Endothelial cell of umbilical vein (primary cell): ENCODE measurements around the gene FBXO8. TPM values are rescaled to one million over a fixed set of nuclear protein-coding genes. Genes with fewer than 3 reads are reported as not detected.

ENCODE experiments used
- BruUV-seq: library from RNA; stranded (reverse); fragments of 400-500 nt; replicated peaks from 2 replicates; lab custom pipeline; 2021; lab: Mats Ljungman, UMichigan
- CTCF ChIA-PET: fragments of 300-600, 350-600 bp; sonication (Branson Sonifier 250); formaldehyde crosslinking; loops from one replicate; lab custom pipeline; 2021; ENCODE audit warnings: antibody characterized with exemption, inconsistent platforms; lab: Charles Lee
- POLR2A ChIA-PET: fragments of 300-600, 350-600 bp; sonication (Branson Sonifier 250); formaldehyde crosslinking; loops from one replicate; lab custom pipeline; 2021; ENCODE audit warnings: antibody characterized with exemption, inconsistent platforms; lab: Charles Lee
- DNase-seq: peaks from one replicate; pipeline ENCODE4 v3.0.0-alpha.2; 2011; ENCODE audit warnings: low read depth, low spot score
- FAIRE-seq: peaks from 2 replicates; lab custom pipeline; 2011; peaks lifted over from hg19 to GRCh38; lab: Jason Lieb, UNC
- H2AFZ ChIP-seq: 2 replicates; pipeline ENCODE4 v1.6.0; 2012; ENCODE audit warnings: low read depth, low read length, control low read depth, inconsistent platforms
- H3K27ac ChIP-seq: 2 replicates; pipeline ENCODE4 v1.5.1; 2011; ENCODE audit warnings: low read depth, mild to moderate bottlenecking, control low read depth, low read length, moderate library complexity; ENCODE audit not compliant: insufficient read depth
- H3K27me3 ChIP-seq, 2 experiments: 2 replicates each; pipeline versions ENCODE4 v1.6.0 to v1.6.1; 2011; ENCODE audit warnings: low read length in 2 of 2, mixed read lengths in 1 of 2; ENCODE audit not compliant: control insufficient read depth in 2 of 2, insufficient read depth in 2 of 2
- H3K36me3 ChIP-seq, 2 experiments: 2 replicates in 1 of 2; 3 replicates in 1 of 2; pipeline ENCODE4 v1.5.1; 2011; ENCODE audit warnings: low read length in 2 of 2, mild to moderate bottlenecking in 1 of 2, moderate library complexity in 1 of 2; ENCODE audit not compliant: control insufficient read depth in 2 of 2, insufficient read depth in 2 of 2; ENCODE audit errors: extremely low read depth in 1 of 2
- H3K4me1 ChIP-seq: 3 replicates; pipeline ENCODE4 v1.5.1; 2011; ENCODE audit warnings: mild to moderate bottlenecking, low read length; ENCODE audit not compliant: control insufficient read depth, insufficient read depth; ENCODE audit errors: extremely low read depth
- H3K4me2 ChIP-seq: 2 replicates; pipeline ENCODE4 v1.6.1; 2011; ENCODE audit warnings: low read length, control low read depth, mixed read lengths; ENCODE audit not compliant: insufficient read depth
- H3K4me3 ChIP-seq, 3 experiments: fragments of 200-600 bp in 1 of 3; sonication (generic), shearing (Covaris generic) in 1 of 3; replicated peaks in 1 of 3; 2 replicates each; pipeline ENCODE4 v1.5.1; 2011 to 2016; ENCODE audit warnings: control low read depth in 3 of 3, low read length in 3 of 3, mild to moderate bottlenecking in 2 of 3, inconsistent platforms in 1 of 3, low read depth in 1 of 3, moderate library complexity in 1 of 3; ENCODE audit not compliant: insufficient read depth in 1 of 3
- H3K79me2 ChIP-seq: 2 replicates; pipeline ENCODE4 v1.6.0; 2012; ENCODE audit warnings: low read length, inconsistent platforms; ENCODE audit not compliant: control insufficient read depth, insufficient read depth
- H3K9ac ChIP-seq: replicated peaks from 2 replicates; pipeline ENCODE3; 2011; ENCODE audit warnings: low read length, control low read depth; ENCODE audit not compliant: insufficient read depth; ENCODE audit errors: extremely low read depth
- H3K9me1 ChIP-seq: replicated peaks from 3 replicates; pipeline ENCODE4 v1.6.0; 2011; ENCODE audit warnings: mild to moderate bottlenecking, low read length; ENCODE audit not compliant: control insufficient read depth, insufficient read depth; ENCODE audit errors: extremely low read depth
- H3K9me3 ChIP-seq: replicated peaks from 2 replicates; pipeline ENCODE4 v1.5.1; 2012; ENCODE audit warnings: low read length, inconsistent platforms; ENCODE audit not compliant: control insufficient read depth, insufficient read depth
- H4K20me1 ChIP-seq: replicated peaks from 2 replicates; pipeline ENCODE3; 2011; ENCODE audit warnings: mild to moderate bottlenecking, low read length; ENCODE audit not compliant: control insufficient read depth, insufficient read depth; ENCODE audit errors: extremely low read depth
- FOS ChIP-seq: IDR thresholded peaks from 2 replicates; pipeline ENCODE4 v1.6.1; 2011; ENCODE audit warnings: mild to moderate bottlenecking, low read length, moderate library complexity, borderline replicate concordance; ENCODE audit not compliant: insufficient read depth
- GATA2 ChIP-seq: IDR thresholded peaks from 2 replicates; pipeline ENCODE4 v1.7.0; 2011; ENCODE audit warnings: low read depth, mild to moderate bottlenecking, moderate library complexity, mixed read lengths, low read length; ENCODE audit not compliant: insufficient read length, insufficient read depth
- MYC ChIP-seq: IDR thresholded peaks from one replicate; pipeline ENCODE4 v1.6.1; 2011; ENCODE audit warnings: mild to moderate bottlenecking, low read depth, low read length
- POLR2A ChIP-seq: IDR thresholded peaks from 2 replicates; pipeline ENCODE4 v1.6.1; 2012; ENCODE audit warnings: low read depth, mild to moderate bottlenecking, control low read depth, low read length
- POLR2AphosphoS5 ChIP-seq: IDR thresholded peaks from 2 replicates; pipeline ENCODE4 v1.6.1; 2012; ENCODE audit warnings: low read depth, mild to moderate bottlenecking, control low read depth, low read length, moderate library complexity; ENCODE audit not compliant: insufficient read depth
- dilution Hi-C: fragments of 300-500 bp; cut with MboI; formaldehyde crosslinking; loops from one replicate; pipeline ENCODE4 v1.15.0; 2019; ENCODE audit warnings: low sequenced_read_pairs; ENCODE audit not compliant: extremely low pct_ligation_motif_present
- intact Hi-C: fragments of 100-400 bp; cut with micrococcal nuclease; formaldehyde crosslinking; loops from one replicate; pipeline ENCODE4 v1.10.0; 2022
- polyA plus RNA-seq, 4 experiments: library from polyadenylated mRNA; depleted of rRNA in 3 of 4; stranded (reverse) in 3 of 4; unstranded in 1 of 4; fragments of >200 nt; gene quantifications; 2 replicates each; pipeline versions ENCODE4 v1.2.1 to v1.2.3, GENCODE V29; 2011 to 2012; ENCODE audit warnings: missing spikeins in 1 of 4
- total RNA-seq: library from RNA; stranded (reverse); gene quantifications from 2 replicates; pipeline ENCODE4 v1.2.3, GENCODE V29; 2021
- TF ChIP-seq, protein P1 (sequence below), 2 donors: IDR thresholded peaks; 1 replicate in 1 of 2; 2 replicates in 1 of 2; pipeline ENCODE4 v1.5.1; 2011; ENCODE audit warnings: low read length in 2 of 2, mild to moderate bottlenecking in 2 of 2, moderate library complexity in 2 of 2, control low read depth in 1 of 2, inconsistent platforms in 1 of 2, low read depth in 1 of 2; ENCODE audit not compliant: insufficient read depth in 1 of 2; ENCODE audit errors: extremely low read depth in 1 of 2
- TF ChIP-seq, protein P2 (sequence below): IDR thresholded peaks from 2 replicates; pipeline ENCODE4 v1.6.1; 2011; ENCODE audit not compliant: insufficient read depth, insufficient read length

The FBXO8 gene
- total and polyA plus RNA-seq, 2 donors (not counting 3 experiments of a cell fraction or from before 2014, with no cell fraction given): 9.9 to 14.5 TPM

DNA sequence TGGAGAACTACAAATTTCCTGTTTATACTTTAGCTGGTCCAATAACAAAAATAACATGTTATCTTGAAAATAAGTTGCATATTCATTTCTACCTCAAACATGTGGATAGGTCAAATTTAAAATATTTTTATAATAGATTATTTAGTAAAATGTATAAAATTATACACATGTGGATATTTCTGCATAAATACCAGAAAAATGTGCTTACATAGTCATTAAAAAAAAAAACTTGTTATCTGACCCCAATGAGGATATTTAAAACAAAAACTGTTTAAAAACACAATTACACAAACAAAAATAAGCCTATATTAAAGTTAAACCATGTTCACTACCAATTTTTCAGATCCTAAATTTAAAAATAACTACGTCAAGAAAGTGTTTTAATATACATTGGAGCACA lies 28.1 kb downstream of the FBXO8 start:
- Histone ChIP-seq H3K36me3 (no peaks in the 10 kb centered on the region), H3K27me3 (no peaks in the 10 kb centered on the region), H3K9me3 (no peaks in the 10 kb centered on the region), H3K79me2 (no peaks in the 10 kb centered on the region), H4K20me1 (no peaks in the 10 kb centered on the region), H2AFZ (no peak overlapping the region), H3K4me2 (no peak overlapping the region), H3K9ac (no peak overlapping the region), H3K4me3 (no peak overlapping the region), H3K4me1 (no peaks in the 10 kb centered on the region), H3K27ac (no peak overlapping the region), H3K9me1 (no peaks in the 10 kb centered on the region)
- POLR2A ChIA-PET: no interaction called here
- TF ChIP-seq POLR2A (no peak), GATA2 (no peak), FOS (no peak)
- BruUV-seq: no TSS peak
- intact Hi-C loops: no loop called here
- CTCF ChIA-PET: no interaction called here
- no peak for FAIRE-seq
- dilution Hi-C loops: no loop called here
- DNase-seq: no peak

DNA sequence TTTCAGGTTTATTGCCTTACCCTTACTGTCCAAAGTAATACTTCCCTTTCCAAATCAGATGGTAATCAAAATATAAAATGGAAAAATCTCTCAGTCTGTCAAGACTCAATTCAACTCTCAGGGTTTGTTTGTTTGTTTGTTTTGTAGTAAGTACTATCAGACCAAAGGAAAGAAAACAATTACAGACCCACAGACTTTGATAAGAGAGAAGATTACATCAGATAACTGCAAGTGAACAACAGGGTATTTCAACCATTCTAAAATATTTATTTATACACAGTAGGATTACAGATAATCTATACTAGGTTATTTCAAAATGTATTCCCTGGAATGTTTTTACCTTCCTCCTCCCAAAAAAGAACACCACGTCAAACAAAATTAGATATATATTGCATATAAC lies 28.9 kb downstream of the FBXO8 start:
- Histone ChIP-seq H3K9ac (no peak overlapping the region), H3K36me3 (no peaks in the 10 kb centered on the region), H3K9me3 (no peaks in the 10 kb centered on the region), H2AFZ (no peak overlapping the region), H3K9me1 (no peaks in the 10 kb centered on the region), H3K4me2 (no peak overlapping the region), H4K20me1 (no peaks in the 10 kb centered on the region), H3K27ac (no peak overlapping the region), H3K79me2 (no peaks in the 10 kb centered on the region), H3K4me3 (no peak overlapping the region), H3K27me3 (no peaks in the 10 kb centered on the region), H3K4me1 (no peaks in the 10 kb centered on the region)
- BruUV-seq: no TSS peak
- POLR2A ChIA-PET: no interaction called here
- TF ChIP-seq, protein P1, sequence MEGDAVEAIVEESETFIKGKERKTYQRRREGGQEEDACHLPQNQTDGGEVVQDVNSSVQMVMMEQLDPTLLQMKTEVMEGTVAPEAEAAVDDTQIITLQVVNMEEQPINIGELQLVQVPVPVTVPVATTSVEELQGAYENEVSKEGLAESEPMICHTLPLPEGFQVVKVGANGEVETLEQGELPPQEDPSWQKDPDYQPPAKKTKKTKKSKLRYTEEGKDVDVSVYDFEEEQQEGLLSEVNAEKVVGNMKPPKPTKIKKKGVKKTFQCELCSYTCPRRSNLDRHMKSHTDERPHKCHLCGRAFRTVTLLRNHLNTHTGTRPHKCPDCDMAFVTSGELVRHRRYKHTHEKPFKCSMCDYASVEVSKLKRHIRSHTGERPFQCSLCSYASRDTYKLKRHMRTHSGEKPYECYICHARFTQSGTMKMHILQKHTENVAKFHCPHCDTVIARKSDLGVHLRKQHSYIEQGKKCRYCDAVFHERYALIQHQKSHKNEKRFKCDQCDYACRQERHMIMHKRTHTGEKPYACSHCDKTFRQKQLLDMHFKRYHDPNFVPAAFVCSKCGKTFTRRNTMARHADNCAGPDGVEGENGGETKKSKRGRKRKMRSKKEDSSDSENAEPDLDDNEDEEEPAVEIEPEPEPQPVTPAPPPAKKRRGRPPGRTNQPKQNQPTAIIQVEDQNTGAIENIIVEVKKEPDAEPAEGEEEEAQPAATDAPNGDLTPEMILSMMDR (IDR thresholded peaks at IDR 0.05; ENCODE audit: extremely low read depth in 1 of 2, insufficient read depth in 1 of 2, low read depth in 1 of 2, low read length in 2 of 2): no peak
- no peak for TF ChIP-seq MYC
- TF ChIP-seq POLR2A: no peak
- no peak for TF ChIP-seq POLR2AphosphoS5
- TF ChIP-seq, protein P2, sequence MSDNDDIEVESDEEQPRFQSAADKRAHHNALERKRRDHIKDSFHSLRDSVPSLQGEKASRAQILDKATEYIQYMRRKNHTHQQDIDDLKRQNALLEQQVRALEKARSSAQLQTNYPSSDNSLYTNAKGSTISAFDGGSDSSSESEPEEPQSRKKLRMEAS: no peak
- DNase-seq (no peak), FAIRE-seq (no peak)
- intact Hi-C loops (no loop called here), dilution Hi-C loops (no loop called here)
- CTCF ChIA-PET: no interaction called here
